GM21447 (cell line): ENCODE data around the gene CHAD.
A peak's percentile ranks its signal among the peaks of the same experiment; 100 is the strongest.
"Not testable (repeated sequence)": the region's sequence is repeated elsewhere in the genome, so short reads cannot be mapped to it uniquely, and the experiment has no call there.

ENCODE experiments used
- ATAC-seq: cut with Tn5 transposase; IDR thresholded peaks from one replicate; pipeline ENCODE4 v1.9.1; 2021; ENCODE audit not compliant: unreplicated experiment

CHAD gene

GRCh38 chr17:50432125-50432762 is 36.4 kb downstream of the CHAD start:
- no peak for ATAC-seq

- no peak for ATAC-seq
These were observed 37.7 kb downstream of the CHAD start for GRCh38 chr17:50430821-50431618.

GRCh38 chr17:50429793-50430192 is 38.9 kb downstream of the CHAD start:
- ATAC-seq = no peak

GRCh38 chr17:50428831-50429424 is 39.8 kb downstream of the CHAD start:
- ATAC-seq = no peak

- not testable (repeated sequence) for ATAC-seq
These were observed 40.6 kb downstream of the CHAD start for GRCh38 chr17:50428126-50428525.

- peak; percentile 41 for ATAC-seq
These were observed 41.6 kb downstream of the CHAD start for GRCh38 chr17:50426814-50427787.

- ATAC-seq = no peak
These were observed 42.3 kb downstream of the CHAD start for GRCh38 chr17:50426472-50426782.

- peak; percentile 44 for ATAC-seq
These were observed 42.8 kb downstream of the CHAD start, which contains the start of gene ACSF2 for GRCh38 chr17:50425682-50426471. Gene ACSF2 (plus strand): TSS chr17:50426218. CDS start chr17:50426262, 44 bp downstream.

- no peak for ATAC-seq
These were observed 43.5 kb downstream of the CHAD start for GRCh38 chr17:50424996-50425681.

- no peak for ATAC-seq
These were observed 44.3 kb downstream of the CHAD start for GRCh38 chr17:50424246-50424995.

GRCh38 chr17:50423553-50424159 is 45.0 kb downstream of the CHAD start:
- ATAC-seq = no peak

GRCh38 chr17:50422738-50423137 is 45.9 kb downstream of the CHAD start:
- ATAC-seq = no peak

- ATAC-seq = peak; percentile 37
These were observed 47.2 kb downstream of the CHAD start for GRCh38 chr17:50421308-50422051.

GRCh38 chr17:50420419-50421112 is 48.1 kb downstream of the CHAD start:
- ATAC-seq = no peak

GRCh38 chr17:50419577-50419976 is 49.1 kb downstream of the CHAD start:
- not testable (repeated sequence) for ATAC-seq

- ATAC-seq = no peak
These were observed 53.9 kb downstream of the CHAD start for GRCh38 chr17:50414808-50415207.
